ENCODE results near the gene WDR31. TPM values are rescaled to one million over a fixed set of nuclear protein-coding genes. Genes with fewer than 3 reads are reported as not detected.
"Not testable (repeated sequence)": the region's sequence is repeated elsewhere in the genome, so short reads cannot be mapped to it uniquely, and the experiment has no call there.

WDR31 gene
- total RNA-seq, 2 donors from 2014 or later: 0.41 to 4.9 TPM

- no peak overlapping the region for H3K27ac Mint-ChIP-seq
- no peaks in the 10 kb centered on the region for H3K36me3 Mint-ChIP-seq
- ATAC-seq (no peak), DNase-seq (ENCODE audit: low spot score in 2 of 2) (no peak)
- H3K9me3 Mint-ChIP-seq: no peaks in the 10 kb centered on the region
These were observed 24.0 kb downstream of the WDR31 start for GRCh38 chr9:113316030-113316429.

GRCh38 chr9:113315231-113315630 is 24.8 kb downstream of the WDR31 start:
- DNase-seq (ENCODE audit: low spot score in 2 of 2) (no peak), ATAC-seq (no peak)
- Mint-ChIP-seq H3K36me3 (no peaks in the 10 kb centered on the region), H3K9me3 (no peaks in the 10 kb centered on the region), H3K27ac (no peak overlapping the region)

GRCh38 chr9:113313261-113313660 is 26.8 kb downstream of the WDR31 start:
- H3K36me3 Mint-ChIP-seq: no peaks in the 10 kb centered on the region
- no peak overlapping the region for H3K27ac Mint-ChIP-seq
- no peak for ATAC-seq

GRCh38 chr9:113311961-113312360 is 28.1 kb downstream of the WDR31 start:
- DNase-seq (ENCODE audit: low spot score in 2 of 2): no peak
- no peaks in the 10 kb centered on the region for H3K9me3 Mint-ChIP-seq

More at GRCh38 chr9:113313261-113313660, 26.8 kb downstream of the WDR31 start:
- no peaks in the 10 kb centered on the region for H3K9me3 Mint-ChIP-seq
- DNase-seq (ENCODE audit: low spot score in 2 of 2): no peak

GRCh38 chr9:113310538-113310937 is 29.5 kb downstream of the WDR31 start:
- no peak for DNase-seq (ENCODE audit: low spot score in 2 of 2)
- ATAC-seq: no peak
- Mint-ChIP-seq H3K9me3 (no peaks in the 10 kb centered on the region), H3K27ac (no peak overlapping the region), H3K36me3 (no peaks in the 10 kb centered on the region)

More at GRCh38 chr9:113311961-113312360, 28.1 kb downstream of the WDR31 start:
- no peak overlapping the region for H3K27ac Mint-ChIP-seq
- no peaks in the 10 kb centered on the region for H3K36me3 Mint-ChIP-seq
- no peak for ATAC-seq

- Mint-ChIP-seq H3K36me3 (no peaks in the 10 kb centered on the region), H3K27ac (no peak overlapping the region), H3K9me3 (no peaks in the 10 kb centered on the region)
- ATAC-seq (no peak), DNase-seq (ENCODE audit: low spot score in 2 of 2) (no peak)
These were observed 30.8 kb downstream of the WDR31 start for GRCh38 chr9:113309204-113309813.

- ATAC-seq (no peak), DNase-seq (ENCODE audit: low spot score in 2 of 2) (no peak)
- H3K27ac Mint-ChIP-seq: no peak overlapping the region
- H3K9me3 Mint-ChIP-seq: no peaks in the 10 kb centered on the region
- H3K36me3 Mint-ChIP-seq: no peaks in the 10 kb centered on the region
These were observed 32.6 kb downstream of the WDR31 start for GRCh38 chr9:113307396-113307975.

GRCh38 chr9:113306566-113306965 is 33.5 kb downstream of the WDR31 start:
- no peak for ATAC-seq
- H3K27ac Mint-ChIP-seq: no peak overlapping the region
- H3K9me3 Mint-ChIP-seq: no peaks in the 10 kb centered on the region
- DNase-seq (ENCODE audit: low spot score in 2 of 2): no peak
- no peaks in the 10 kb centered on the region for H3K36me3 Mint-ChIP-seq

- ATAC-seq (no peak), DNase-seq (ENCODE audit: low spot score in 2 of 2) (no peak)
- no peak within 1 kb of the TSS for H3K27ac Mint-ChIP-seq
- H3K9me3 Mint-ChIP-seq: no peaks in the 10 kb centered on the region
- H3K36me3 Mint-ChIP-seq: no peaks in the 10 kb centered on the region
These were observed 37.2 kb downstream of the WDR31 start, which contains the start of gene RNF183 for GRCh38 chr9:113302792-113303418. TSS of gene RNF183 (minus strand) at chr9:113303376. CDS start at chr9:113298184, 5,192 bp downstream.

GRCh38 chr9:113301548-113301947 is 38.5 kb downstream of the WDR31 start:
- H3K9me3 Mint-ChIP-seq: no peaks in the 10 kb centered on the region
- H3K36me3 Mint-ChIP-seq: no peaks in the 10 kb centered on the region
- DNase-seq (ENCODE audit: low spot score in 2 of 2) (no peak), ATAC-seq (no peak)
- no peak overlapping the region for H3K27ac Mint-ChIP-seq

- Mint-ChIP-seq H3K36me3 (no peaks in the 10 kb centered on the region), H3K9me3 (no peaks in the 10 kb centered on the region), H3K27ac (no peak overlapping the region)
- ATAC-seq: no peak
- no peak for DNase-seq (ENCODE audit: low spot score in 2 of 2)
These were observed 40.2 kb downstream of the WDR31 start for GRCh38 chr9:113299800-113300292.

GRCh38 chr9:113298924-113299770 is 40.9 kb downstream of the WDR31 start:
- H3K36me3 Mint-ChIP-seq: no peaks in the 10 kb centered on the region
- no peak overlapping the region for H3K27ac Mint-ChIP-seq
- DNase-seq (ENCODE audit: low spot score in 2 of 2) (no peak), ATAC-seq (no peak)
- no peaks in the 10 kb centered on the region for H3K9me3 Mint-ChIP-seq

GRCh38 chr9:113298311-113298710 is 41.8 kb downstream of the WDR31 start:
- Mint-ChIP-seq H3K27ac (no peak overlapping the region), H3K36me3 (no peaks in the 10 kb centered on the region), H3K9me3 (no peaks in the 10 kb centered on the region)
- DNase-seq (ENCODE audit: low spot score in 2 of 2) (no peak), ATAC-seq (no peak)

GRCh38 chr9:113296796-113297558 is 43.1 kb downstream of the WDR31 start:
- peak overlapping the region in 1 of 2 donors; percentile 6 for H3K27ac Mint-ChIP-seq

GRCh38 chr9:113296247-113296646 is 43.8 kb downstream of the WDR31 start:
- DNase-seq (ENCODE audit: low spot score in 2 of 2); ATAC-seq; H3K36me3 Mint-ChIP-seq; H3K9me3 Mint-ChIP-seq; H3K27ac Mint-ChIP-seq: not testable (repeated sequence)

More at GRCh38 chr9:113296796-113297558, 43.1 kb downstream of the WDR31 start:
- ATAC-seq (no peak), DNase-seq (ENCODE audit: low spot score in 2 of 2) (no peak)
- H3K36me3 Mint-ChIP-seq: peaks cover 0 to 4% of the 10 kb centered on the region in 2 donors
- H3K9me3 Mint-ChIP-seq: no peaks in the 10 kb centered on the region

GRCh38 chr9:113293285-113293878 is 46.7 kb downstream of the WDR31 start:
- DNase-seq (ENCODE audit: low spot score in 2 of 2) (no peak), ATAC-seq (no peak)
- peak overlapping the region in 1 of 2 donors; percentile 22 for H3K27ac Mint-ChIP-seq
- no peaks in the 10 kb centered on the region for H3K9me3 Mint-ChIP-seq
- peaks cover under 1 to 18% of the 10 kb centered on the region in 2 donors for H3K36me3 Mint-ChIP-seq
